HCEC 1CT (cell line): Measurements from ENCODE around the gene NACC2.
"Not testable (repeated sequence)": the region's sequence is repeated elsewhere in the genome, so short reads cannot be mapped to it uniquely, and the experiment has no call there.

Source experiments
- DNase-seq: peaks from one replicate; pipeline ENCODE4 v3.0.0-alpha.2; 2017

NACC2 gene

GRCh38 chr9:135973277-135974219 lies 121.5 kb downstream of the NACC2 start:
- DNase-seq = no peak

- no peak for DNase-seq
These were observed 123.2 kb downstream of the NACC2 start for GRCh38 chr9:135971892-135972291.

- DNase-seq = no peak
These were observed 123.8 kb downstream of the NACC2 start for GRCh38 chr9:135971111-135971766.

GRCh38 chr9:135970128-135970815 lies 124.8 kb downstream of the NACC2 start:
- DNase-seq = no peak

- DNase-seq = peak; percentile 38
These were observed 125.9 kb downstream of the NACC2 start for GRCh38 chr9:135969064-135969683.

- DNase-seq = no peak
These were observed 126.5 kb downstream of the NACC2 start for GRCh38 chr9:135968601-135969000.

GRCh38 chr9:135968083-135968476 lies 127.0 kb downstream of the NACC2 start:
- DNase-seq = no peak

- not testable (repeated sequence) for DNase-seq
These were observed 128.2 kb downstream of the NACC2 start for GRCh38 chr9:135966916-135967260.

GRCh38 chr9:135965124-135965756 lies 129.8 kb downstream of the NACC2 start:
- DNase-seq = no peak

- no peak for DNase-seq
These were observed 131.2 kb downstream of the NACC2 start for GRCh38 chr9:135963938-135964337.

- no peak for DNase-seq
These were observed 131.8 kb downstream of the NACC2 start for GRCh38 chr9:135963338-135963737.

- DNase-seq = no peak
These were observed 132.3 kb downstream of the NACC2 start for GRCh38 chr9:135962696-135963307.

- DNase-seq = no peak
These were observed 133.0 kb downstream of the NACC2 start for GRCh38 chr9:135961811-135962695.

GRCh38 chr9:135961277-135961715 lies 133.8 kb downstream of the NACC2 start, which contains the start of gene UBAC1:
UBAC1 (minus strand) TSS chr9:135961373; CDS start chr9:135961162, 211 bp downstream.
- peak; percentile 95 for DNase-seq

GRCh38 chr9:135960411-135961276 lies 134.4 kb downstream of the NACC2 start:
- no peak for DNase-seq

- no peak for DNase-seq
These were observed 135.3 kb downstream of the NACC2 start for GRCh38 chr9:135959814-135960213.

GRCh38 chr9:135958485-135958884 lies 136.6 kb downstream of the NACC2 start:
- DNase-seq = no peak

- no peak for DNase-seq
These were observed 137.7 kb downstream of the NACC2 start for GRCh38 chr9:135957431-135957830.

- DNase-seq = no peak
These were observed 138.3 kb downstream of the NACC2 start for GRCh38 chr9:135956802-135957174.
